ENCODE data around the gene ERICH4.
A peak's percentile ranks its signal among the peaks of the same experiment; 100 is the strongest.
"Not testable (repeated sequence)": the region's sequence is repeated elsewhere in the genome, so short reads cannot be mapped to it uniquely, and the experiment has no call there.

The ERICH4 gene

DNA sequence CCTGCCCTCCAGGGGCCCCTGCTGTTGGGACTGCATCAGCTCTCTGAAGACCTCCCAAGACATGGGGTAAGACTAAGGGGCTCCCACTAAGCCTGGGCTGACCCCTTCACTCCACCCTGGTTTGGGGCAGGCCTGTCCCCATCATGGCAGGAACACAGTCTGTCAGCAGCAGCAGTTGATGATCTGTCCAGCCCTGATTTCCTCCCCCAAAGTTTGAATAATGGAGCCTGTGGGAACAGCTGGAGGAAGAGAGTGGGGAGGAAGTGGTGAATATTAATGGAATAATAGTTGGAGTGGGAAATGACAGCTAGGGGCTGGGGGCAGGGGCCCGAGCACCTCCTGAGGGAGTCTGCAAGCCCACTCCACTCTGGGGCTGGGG, 14.5 kb upstream of the ERICH4 start:
- Histone ChIP-seq H3K4me1 (ENCODE audit: control insufficient read depth, insufficient read depth, low read length) (peaks cover 4% of the 10 kb centered on the region), H3K27me3 (ENCODE audit: control insufficient read depth, insufficient read depth, low read length) (no peaks in the 10 kb centered on the region), H3K36me3 (ENCODE audit: control insufficient read depth, insufficient read depth, low read length) (peaks cover 32% of the 10 kb centered on the region), H3K9ac (ENCODE audit: low read length) (no peak overlapping the region), H3K27ac (ENCODE audit: low read depth, low read length) (peak overlapping the region; percentile 73), H3K4me3 (ENCODE audit: low read length) (peak overlapping the region; percentile 75)

GRCh38 chr19:41430922-41431321, 12.0 kb upstream of the ERICH4 start:
- H3K27ac ChIP-seq (ENCODE audit: low read depth, low read length), result no peak overlapping the region
- H3K9ac ChIP-seq (ENCODE audit: low read length), result no peak overlapping the region

DNA sequence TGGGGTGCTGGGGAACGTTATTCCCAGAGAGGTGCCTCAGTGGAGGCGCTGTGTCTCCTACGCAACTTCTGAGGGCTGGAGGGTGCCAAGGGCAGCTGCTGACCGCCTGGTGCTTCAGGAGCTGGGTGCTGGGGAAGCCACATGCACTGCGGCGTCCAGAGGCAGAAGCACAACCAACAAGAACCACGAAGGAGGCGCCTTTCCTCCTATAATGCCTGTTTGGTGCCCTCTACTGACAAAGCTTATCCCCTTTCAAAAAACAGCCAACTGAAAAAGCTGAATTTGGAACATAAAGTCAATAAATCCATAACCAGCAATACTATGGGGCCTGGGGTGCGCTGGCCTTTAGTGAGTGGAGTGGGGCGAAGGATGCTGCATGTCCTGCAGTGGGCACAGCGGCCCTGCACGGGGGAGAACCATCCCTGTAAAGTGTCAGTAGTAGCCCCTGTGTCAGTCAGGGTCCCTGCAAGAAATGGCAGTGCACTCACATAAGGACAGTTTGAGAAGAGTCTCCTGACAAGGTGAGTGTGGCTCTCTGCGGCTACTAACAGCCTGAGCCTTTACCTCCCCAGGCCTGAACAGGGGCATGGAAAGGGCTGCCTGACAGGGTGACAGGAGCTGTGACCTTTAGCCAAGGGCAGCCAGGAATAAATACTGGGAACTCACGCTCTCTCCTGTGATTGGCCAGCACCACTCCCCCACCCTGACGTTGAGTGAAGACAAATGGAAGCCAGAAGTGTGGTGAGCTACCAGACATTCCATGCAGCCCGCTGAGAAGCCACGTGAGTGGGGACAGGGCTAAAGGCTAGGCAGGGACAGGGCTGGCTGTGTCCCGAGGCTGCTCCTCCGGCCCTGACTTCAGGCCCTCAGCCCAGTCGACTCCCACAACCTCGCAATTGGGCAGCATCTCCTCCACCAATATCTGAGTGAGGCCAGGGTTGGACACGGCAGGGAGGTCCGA, 11.2 kb upstream of the ERICH4 start:
- H3K36me3 ChIP-seq (ENCODE audit: control insufficient read depth, insufficient read depth, low read length), result peaks cover 19% of the 10 kb centered on the region
- H3K27me3 ChIP-seq (ENCODE audit: control insufficient read depth, insufficient read depth, low read length), result no peaks in the 10 kb centered on the region
- H3K27ac ChIP-seq (ENCODE audit: low read depth, low read length), result no peak overlapping the region
- peaks cover 3% of the 10 kb centered on the region for H3K4me1 ChIP-seq (ENCODE audit: control insufficient read depth, insufficient read depth, low read length)
- no peak overlapping the region for H3K9ac ChIP-seq (ENCODE audit: low read length)
- no peak overlapping the region for H3K4me3 ChIP-seq (ENCODE audit: low read length)

More at GRCh38 chr19:41430922-41431321, 12.0 kb upstream of the ERICH4 start:
- no peaks in the 10 kb centered on the region for H3K27me3 ChIP-seq (ENCODE audit: control insufficient read depth, insufficient read depth, low read length)
- H3K4me3 ChIP-seq (ENCODE audit: low read length), result no peak overlapping the region
- H3K36me3 ChIP-seq (ENCODE audit: control insufficient read depth, insufficient read depth, low read length), result peaks cover 16% of the 10 kb centered on the region
- H3K4me1 ChIP-seq (ENCODE audit: control insufficient read depth, insufficient read depth, low read length), result peaks cover 4% of the 10 kb centered on the region

DNA sequence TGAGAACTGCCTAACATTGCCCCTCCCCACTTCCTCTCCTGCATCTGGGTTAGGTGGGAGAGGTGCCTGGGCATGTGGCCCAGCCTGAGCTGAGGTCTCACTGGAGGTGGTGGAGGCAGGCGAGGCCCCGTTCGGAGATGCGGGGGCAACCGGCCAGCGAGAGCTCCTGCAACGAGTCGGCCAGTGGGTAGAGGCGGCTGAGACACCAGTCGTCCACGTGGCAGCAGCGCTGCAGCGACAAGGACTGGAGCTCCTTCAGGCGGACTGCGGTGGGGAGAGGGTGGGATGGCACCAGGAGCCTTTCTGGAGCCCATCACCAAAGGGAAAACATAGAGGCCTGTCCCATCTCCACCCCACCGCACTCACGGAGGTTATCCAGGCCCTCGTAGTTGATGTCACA, 9.8 kb upstream of the ERICH4 start:
- Histone ChIP-seq H3K27ac (ENCODE audit: low read depth, low read length) (no peak overlapping the region), H3K36me3 (ENCODE audit: control insufficient read depth, insufficient read depth, low read length) (peaks cover 20% of the 10 kb centered on the region)

GRCh38 chr19:41434450-41434849, 8.5 kb upstream of the ERICH4 start:
- no peaks in the 10 kb centered on the region for H3K27me3 ChIP-seq (ENCODE audit: control insufficient read depth, insufficient read depth, low read length)
- peaks cover 20% of the 10 kb centered on the region for H3K36me3 ChIP-seq (ENCODE audit: control insufficient read depth, insufficient read depth, low read length)
- no peak overlapping the region for H3K4me3 ChIP-seq (ENCODE audit: low read length)
- H3K9ac ChIP-seq (ENCODE audit: low read length), result no peak overlapping the region
- H3K27ac ChIP-seq (ENCODE audit: low read depth, low read length), result no peak overlapping the region
- H3K4me1 ChIP-seq (ENCODE audit: control insufficient read depth, insufficient read depth, low read length), result peaks cover 7% of the 10 kb centered on the region

More for the DNA sequence above, 9.8 kb upstream of the ERICH4 start:
- Histone ChIP-seq H3K9ac (ENCODE audit: low read length) (no peak overlapping the region), H3K4me3 (ENCODE audit: low read length) (no peak overlapping the region), H3K27me3 (ENCODE audit: control insufficient read depth, insufficient read depth, low read length) (no peaks in the 10 kb centered on the region), H3K4me1 (ENCODE audit: control insufficient read depth, insufficient read depth, low read length) (no peaks in the 10 kb centered on the region)

DNA sequence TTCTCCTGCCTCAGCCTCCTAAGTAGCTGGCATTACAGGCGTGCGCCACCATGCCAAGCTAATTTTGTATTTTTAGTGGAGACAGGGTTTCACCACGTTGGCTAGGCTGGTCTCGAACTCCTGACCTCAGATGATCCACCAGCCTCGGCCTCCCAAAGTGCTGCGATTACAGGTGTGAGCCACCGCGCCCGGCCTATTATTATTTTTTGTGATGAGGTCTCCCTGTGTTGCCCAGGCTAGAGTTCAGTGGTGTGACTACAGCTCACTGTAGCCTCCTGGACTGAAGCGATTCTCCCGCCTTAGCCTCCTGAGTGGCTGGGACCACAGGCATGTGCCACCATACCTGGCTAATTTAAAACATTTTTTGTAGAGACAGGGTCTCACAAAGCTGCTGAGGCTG, 7.6 kb upstream of the ERICH4 start:
- H3K36me3 ChIP-seq (ENCODE audit: control insufficient read depth, insufficient read depth, low read length), result peaks cover 22% of the 10 kb centered on the region
- not testable (repeated sequence) for H3K9ac ChIP-seq (ENCODE audit: low read length); H3K27ac ChIP-seq (ENCODE audit: low read depth, low read length); H3K4me1 ChIP-seq (ENCODE audit: control insufficient read depth, insufficient read depth, low read length); H3K4me3 ChIP-seq (ENCODE audit: low read length); H3K27me3 ChIP-seq (ENCODE audit: control insufficient read depth, insufficient read depth, low read length)

GRCh38 chr19:41435936-41436673, 6.9 kb upstream of the ERICH4 start:
- Histone ChIP-seq H3K4me3 (ENCODE audit: low read length) (no peak overlapping the region), H3K36me3 (ENCODE audit: control insufficient read depth, insufficient read depth, low read length) (peaks cover 22% of the 10 kb centered on the region), H3K27ac (ENCODE audit: low read depth, low read length) (no peak overlapping the region), H3K9ac (ENCODE audit: low read length) (no peak overlapping the region), H3K4me1 (ENCODE audit: control insufficient read depth, insufficient read depth, low read length) (peaks cover 7% of the 10 kb centered on the region), H3K27me3 (ENCODE audit: control insufficient read depth, insufficient read depth, low read length) (no peaks in the 10 kb centered on the region)

- peaks cover 7% of the 10 kb centered on the region for H3K4me1 ChIP-seq (ENCODE audit: control insufficient read depth, insufficient read depth, low read length)
- H3K9ac ChIP-seq (ENCODE audit: low read length), result no peak overlapping the region
- H3K27me3 ChIP-seq (ENCODE audit: control insufficient read depth, insufficient read depth, low read length), result no peaks in the 10 kb centered on the region
- H3K36me3 ChIP-seq (ENCODE audit: control insufficient read depth, insufficient read depth, low read length), result peaks cover 22% of the 10 kb centered on the region
- H3K27ac ChIP-seq (ENCODE audit: low read depth, low read length), result no peak overlapping the region
- no peak overlapping the region for H3K4me3 ChIP-seq (ENCODE audit: low read length)
Observed at GRCh38 chr19:41436674-41436951, 6.3 kb upstream of the ERICH4 start.

- no peak overlapping the region for H3K9ac ChIP-seq (ENCODE audit: low read length)
- peaks cover 8% of the 10 kb centered on the region for H3K36me3 ChIP-seq (ENCODE audit: control insufficient read depth, insufficient read depth, low read length)
- no peak overlapping the region for H3K4me3 ChIP-seq (ENCODE audit: low read length)
- H3K27me3 ChIP-seq (ENCODE audit: control insufficient read depth, insufficient read depth, low read length), result no peaks in the 10 kb centered on the region
- H3K4me1 ChIP-seq (ENCODE audit: control insufficient read depth, insufficient read depth, low read length), result peaks cover 7% of the 10 kb centered on the region
- H3K27ac ChIP-seq (ENCODE audit: low read depth, low read length), result no peak overlapping the region
Observed at GRCh38 chr19:41437944-41438574, 4.9 kb upstream of the ERICH4 start.

- H3K4me1 ChIP-seq (ENCODE audit: control insufficient read depth, insufficient read depth, low read length), result peaks cover 7% of the 10 kb centered on the region
- peak within 1 kb of the TSS; percentile 100 for H3K4me3 ChIP-seq (ENCODE audit: low read length)
- no peaks in the 10 kb centered on the region for H3K27me3 ChIP-seq (ENCODE audit: control insufficient read depth, insufficient read depth, low read length)
- peaks cover 6% of the 10 kb centered on the region for H3K36me3 ChIP-seq (ENCODE audit: control insufficient read depth, insufficient read depth, low read length)
- H3K9ac ChIP-seq (ENCODE audit: low read length), result peak within 1 kb of the TSS; percentile 95
- peak within 1 kb of the TSS; percentile 98 for H3K27ac ChIP-seq (ENCODE audit: low read depth, low read length)
Observed at GRCh38 chr19:41439441-41440222, 3.3 kb upstream of the ERICH4 start, which contains the start of gene DMAC2. Gene DMAC2 (minus strand): TSS chr19:41439912. CDS start chr19:41439899, 13 bp downstream.

- no peak overlapping the region for H3K9ac ChIP-seq (ENCODE audit: low read length)
- H3K4me3 ChIP-seq (ENCODE audit: low read length), result no peak overlapping the region
- peaks cover 7% of the 10 kb centered on the region for H3K4me1 ChIP-seq (ENCODE audit: control insufficient read depth, insufficient read depth, low read length)
- H3K27ac ChIP-seq (ENCODE audit: low read depth, low read length), result no peak overlapping the region
- no peaks in the 10 kb centered on the region for H3K27me3 ChIP-seq (ENCODE audit: control insufficient read depth, insufficient read depth, low read length)
- H3K36me3 ChIP-seq (ENCODE audit: control insufficient read depth, insufficient read depth, low read length), result peaks cover 5% of the 10 kb centered on the region
Observed at GRCh38 chr19:41441321-41441945, 1.5 kb upstream of the ERICH4 start.
